GM12874 (cell line): Measurements from ENCODE around the gene CDKN2D.

Source experiments
- CTCF ChIP-seq: IDR thresholded peaks from 2 replicates; pipeline ENCODE4 v1.5.1; 2011; ENCODE audit warnings: low read depth, mild to moderate bottlenecking, control low read depth, low read length, moderate library complexity; ENCODE audit not compliant: insufficient read depth

The CDKN2D gene

GRCh38 chr19:10574462-10574861 is 5.7 kb upstream of the CDKN2D start:
- no peak for TF ChIP-seq CTCF

DNA sequence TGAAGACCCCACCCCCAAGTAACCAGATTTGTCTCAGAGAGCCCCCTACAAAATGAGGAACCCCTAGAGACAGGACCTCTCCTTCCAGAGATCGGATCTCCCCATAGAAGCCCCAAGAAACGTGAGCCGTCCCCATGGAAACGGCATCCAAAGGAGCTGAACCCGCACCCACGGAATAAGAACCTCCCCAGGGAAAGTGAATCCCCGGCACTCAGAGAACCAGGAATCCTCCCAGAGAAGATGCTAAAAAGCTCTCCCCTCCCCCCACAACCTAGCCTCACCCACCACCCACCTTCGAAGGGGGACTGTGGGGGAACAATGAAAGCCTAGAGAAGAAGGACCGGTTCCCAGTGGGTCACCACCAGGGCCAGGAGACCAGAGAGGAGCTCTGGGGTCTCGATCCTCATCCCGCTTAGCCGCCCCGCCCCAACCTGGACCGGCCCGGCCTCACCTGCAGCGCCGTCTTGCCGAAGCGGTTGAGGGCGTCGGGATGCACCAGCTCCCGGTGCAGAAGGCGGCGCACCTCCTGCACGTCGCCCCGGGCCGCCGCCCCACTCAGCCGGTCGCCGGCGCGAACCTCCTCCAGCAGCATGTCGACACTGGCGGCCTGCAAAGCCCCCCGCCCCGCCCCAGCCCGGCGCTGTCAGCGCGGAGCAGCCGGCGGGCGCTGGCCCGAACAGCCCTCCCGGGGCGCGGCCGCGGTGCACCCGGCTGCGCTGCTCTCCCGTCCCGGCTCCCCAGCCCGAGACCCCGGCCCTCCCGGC is 535 bp downstream of the CDKN2D start:
- no peak for TF ChIP-seq CTCF

DNA sequence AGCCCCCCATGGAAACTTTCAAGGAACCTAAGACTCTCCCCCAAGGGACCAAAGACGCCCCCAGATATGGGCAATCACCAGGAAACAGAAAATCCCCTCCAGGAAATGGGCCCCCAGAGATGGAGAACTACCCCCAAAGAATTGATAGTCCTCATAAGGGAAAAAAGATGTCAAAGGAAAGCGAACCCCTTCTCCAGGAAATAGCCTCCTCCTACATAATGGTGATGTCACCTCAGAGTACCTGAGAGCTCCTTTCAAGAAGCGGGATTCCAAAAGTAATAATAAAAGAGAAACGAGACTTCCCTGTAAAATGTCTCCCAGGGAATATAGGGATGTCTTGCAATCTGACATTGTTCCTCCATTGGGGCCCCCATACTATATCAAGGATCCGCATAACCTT is 1.1 kb downstream of the CDKN2D start:
- TF ChIP-seq CTCF = no peak

DNA sequence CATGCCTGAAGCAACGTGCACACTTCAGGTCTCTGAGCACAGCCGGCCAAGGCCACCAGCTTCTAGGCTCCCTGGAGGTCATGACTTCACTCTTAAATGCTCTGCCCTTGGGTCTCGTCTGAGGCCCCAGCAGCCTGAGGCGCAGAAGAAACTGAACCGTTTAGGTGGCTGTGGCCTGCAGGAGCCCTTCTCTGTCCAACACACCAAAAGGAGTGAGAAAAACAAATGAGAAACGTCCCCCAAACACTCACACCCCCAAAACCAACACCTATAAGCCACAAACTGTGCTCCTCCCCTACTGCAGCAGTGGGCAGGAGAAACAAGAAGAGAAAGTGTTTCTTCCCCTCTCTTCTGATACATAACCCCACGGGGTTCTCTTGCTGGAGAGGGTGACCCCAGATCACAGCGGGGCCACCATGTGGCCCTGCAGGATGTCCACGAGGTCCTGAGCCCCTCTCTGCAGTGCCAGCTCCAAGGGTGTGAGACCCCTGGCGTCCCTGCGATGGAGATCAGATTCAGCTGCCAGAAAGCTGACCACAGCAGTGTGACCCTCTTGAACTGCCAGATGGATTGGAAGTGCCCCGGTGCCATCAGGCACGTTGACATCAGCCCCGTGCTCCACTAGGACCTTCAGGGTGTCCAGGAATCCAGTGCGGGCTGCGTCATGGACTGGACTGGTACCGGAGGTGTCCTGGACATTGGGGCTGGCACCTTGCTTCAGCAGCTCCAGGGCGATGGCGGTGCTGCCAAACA is 1.9 kb downstream of the CDKN2D start:
- no peak for TF ChIP-seq CTCF

DNA sequence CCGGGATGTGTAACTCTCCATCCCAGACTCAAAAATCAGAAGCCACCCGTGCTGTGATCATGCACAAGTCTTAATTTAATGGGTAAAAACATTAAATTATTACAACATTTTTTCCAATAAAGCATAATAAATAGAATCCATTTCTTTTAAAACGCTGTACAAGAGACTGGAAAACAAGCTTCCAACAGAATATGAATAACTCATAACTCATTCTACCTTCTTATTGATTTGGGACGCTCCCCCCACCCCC is 2.4 kb downstream of the CDKN2D start:
- TF ChIP-seq CTCF = no peak

GRCh38 chr19:10565567-10566407 is 3.0 kb downstream of the CDKN2D start, which contains the start of gene KRI1:
KRI1 (minus strand) TSS chr19:10566010; CDS start chr19:10565999, 11 bp downstream.
- TF ChIP-seq CTCF = peak; percentile 49

- peak; percentile 60 for TF ChIP-seq CTCF
Measured at GRCh38 chr19:10565028-10565566, 3.7 kb downstream of the CDKN2D start.
